T-helper 9 cell (primary cell): ENCODE data around the gene FAM163B.

Experiments
- DNase-seq: peaks from one replicate; pipeline ENCODE4 v3.0.0-alpha.2; 2020

FAM163B gene

DNA sequence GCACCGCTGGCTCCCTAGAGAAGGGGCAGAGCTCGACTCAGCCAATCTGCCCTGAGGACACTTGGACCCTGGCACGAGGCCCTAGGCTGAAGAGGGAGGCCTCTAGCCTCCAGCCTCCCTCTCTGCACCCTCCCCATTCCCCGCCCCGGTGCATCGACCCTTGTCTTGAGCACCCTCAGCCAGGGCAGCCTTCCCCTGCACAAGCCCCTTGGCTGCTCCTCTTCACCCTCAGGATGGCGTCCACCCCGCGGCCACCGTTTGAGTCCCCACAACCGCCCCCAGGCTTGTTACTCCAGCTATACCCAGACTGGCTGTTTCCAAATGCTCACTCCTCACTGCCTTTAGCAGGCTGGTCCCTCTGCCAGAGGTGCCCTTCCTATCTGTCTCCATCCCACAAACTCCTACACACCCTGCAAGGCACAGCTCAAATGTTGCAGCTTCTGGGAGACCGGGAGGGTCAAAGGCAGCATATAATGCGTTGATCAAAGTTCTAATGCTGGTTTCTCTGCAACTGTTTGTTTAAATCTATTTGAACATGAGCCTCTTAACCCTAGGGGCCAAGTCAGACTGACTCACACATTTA is 6.5 kb upstream of the FAM163B start:
- no peak for DNase-seq

GRCh38 chr9:133615186-133615585 is 6.0 kb upstream of the FAM163B start:
- no peak for DNase-seq

DNA sequence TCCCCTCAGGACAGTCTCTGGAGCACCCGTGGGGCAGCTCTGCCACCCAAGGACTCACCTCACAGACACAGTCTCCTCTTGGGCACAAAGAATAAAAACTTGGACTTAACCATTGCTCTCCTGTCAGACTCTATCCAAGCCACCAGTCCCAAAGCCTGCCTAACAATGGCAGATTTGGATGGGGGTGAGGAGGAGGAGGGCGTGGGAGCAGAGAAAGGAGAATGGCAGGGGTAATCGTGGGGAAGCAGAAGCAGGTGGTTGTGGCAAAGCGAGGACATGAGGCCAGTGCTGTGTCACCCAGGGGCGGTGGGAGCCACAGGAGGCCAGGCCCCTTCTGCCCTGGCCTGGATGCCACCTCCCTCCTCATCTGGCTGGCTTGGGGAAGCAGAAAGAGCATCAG is 5.5 kb upstream of the FAM163B start:
- no peak for DNase-seq

GRCh38 chr9:133614056-133614455 is 4.9 kb upstream of the FAM163B start:
- DNase-seq = no peak

GRCh38 chr9:133613432-133613831 is 4.2 kb upstream of the FAM163B start:
- DNase-seq = no peak

- DNase-seq = no peak
These were observed 3.6 kb upstream of the FAM163B start for GRCh38 chr9:133612816-133613215.

DNA sequence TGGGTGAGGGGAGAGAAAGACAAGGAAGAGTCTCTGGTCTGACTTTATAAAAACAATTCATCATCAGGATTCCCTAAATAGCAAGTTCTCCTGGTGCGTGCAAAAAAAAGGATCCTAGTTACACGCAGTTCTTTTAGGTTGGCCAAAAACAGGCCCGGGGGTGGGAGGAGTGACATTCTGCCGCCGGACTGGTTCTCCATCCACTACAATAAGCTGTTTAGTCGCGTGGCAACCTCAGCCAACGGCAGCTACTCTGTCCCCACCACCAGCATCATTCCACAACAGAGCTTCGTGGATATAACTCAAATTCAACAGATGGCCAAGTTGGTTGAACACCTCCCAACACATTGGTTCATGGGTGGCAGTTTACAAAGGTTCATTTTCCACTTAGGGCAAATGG is 2.9 kb upstream of the FAM163B start:
- DNase-seq = no peak

GRCh38 chr9:133610845-133611244 is 1.7 kb upstream of the FAM163B start:
- DNase-seq = no peak

DNA sequence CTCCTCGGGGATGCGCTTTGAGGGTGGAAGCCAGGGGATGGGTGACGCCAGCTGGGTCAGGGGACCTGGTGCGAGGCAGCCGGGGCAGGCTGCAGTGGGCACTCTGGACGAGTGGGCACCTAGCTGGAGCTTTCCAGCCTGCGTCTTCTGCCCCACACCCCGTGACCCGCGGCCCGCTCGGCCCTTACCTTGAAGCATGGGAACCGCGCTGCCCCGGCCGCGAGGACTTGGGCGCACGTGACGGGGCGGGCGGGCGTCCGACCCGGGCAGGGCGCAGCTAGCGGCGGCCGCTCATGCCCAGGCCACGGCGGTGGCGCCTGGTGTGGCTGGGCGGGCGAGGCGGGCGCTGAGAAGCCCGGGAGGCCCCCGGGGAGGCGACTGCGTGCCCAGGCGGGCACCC is 300 bp downstream of the FAM163B start:
- DNase-seq = no peak

- no peak for DNase-seq
These were observed 807 bp downstream of the FAM163B start for GRCh38 chr9:133608382-133608781.

GRCh38 chr9:133607976-133608375 is 1.2 kb downstream of the FAM163B start:
- DNase-seq = no peak

GRCh38 chr9:133607381-133607780 is 1.8 kb downstream of the FAM163B start:
- no peak for DNase-seq

GRCh38 chr9:133606708-133607025 is 2.5 kb downstream of the FAM163B start:
- no peak for DNase-seq

- no peak for DNase-seq
These were observed 3.1 kb downstream of the FAM163B start for GRCh38 chr9:133605856-133606707.

DNA sequence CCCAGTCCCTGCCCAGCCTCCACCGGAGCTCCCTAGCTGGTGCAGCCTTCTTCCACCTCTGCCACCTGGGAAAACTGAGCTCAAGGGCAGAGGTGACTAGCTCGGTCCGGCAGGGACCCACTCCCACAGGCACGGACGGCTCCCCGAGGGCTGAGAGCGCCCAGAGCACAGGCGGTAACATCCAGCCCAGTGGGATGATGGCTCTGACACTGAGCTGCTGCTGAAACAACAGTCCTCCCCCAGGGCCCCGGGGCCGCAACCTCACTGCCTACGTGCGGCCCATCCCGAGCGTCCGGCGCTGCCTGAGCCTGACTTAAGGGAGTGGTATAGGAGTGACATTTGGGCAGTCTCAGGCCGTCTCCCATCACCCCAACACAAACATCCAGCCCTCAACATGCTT is 3.7 kb downstream of the FAM163B start:
- DNase-seq = no peak

GRCh38 chr9:133604856-133605255 is 4.3 kb downstream of the FAM163B start:
- no peak for DNase-seq

DNA sequence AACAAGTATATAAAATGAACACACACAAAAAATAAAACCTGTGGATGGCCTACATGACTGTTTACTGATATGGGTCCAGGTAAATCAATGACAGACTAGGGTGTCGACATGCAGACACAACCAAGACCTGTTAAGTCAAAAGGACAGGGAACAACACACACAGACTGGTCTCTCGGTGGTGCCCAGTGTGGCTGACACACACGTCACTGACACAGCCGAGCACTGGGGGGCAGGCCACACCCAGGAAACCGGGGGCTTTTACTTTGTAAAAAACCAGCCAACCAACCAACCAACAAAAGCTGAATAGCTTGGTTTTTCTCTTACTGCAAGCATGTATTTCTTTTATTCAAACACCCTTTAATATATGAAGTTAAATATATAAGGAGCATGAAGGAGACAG is 5.0 kb downstream of the FAM163B start:
- DNase-seq = no peak

- no peak for DNase-seq
These were observed 5.9 kb downstream of the FAM163B start for GRCh38 chr9:133603135-133603927.

GRCh38 chr9:133602277-133602676 is 6.9 kb downstream of the FAM163B start:
- no peak for DNase-seq

DNA sequence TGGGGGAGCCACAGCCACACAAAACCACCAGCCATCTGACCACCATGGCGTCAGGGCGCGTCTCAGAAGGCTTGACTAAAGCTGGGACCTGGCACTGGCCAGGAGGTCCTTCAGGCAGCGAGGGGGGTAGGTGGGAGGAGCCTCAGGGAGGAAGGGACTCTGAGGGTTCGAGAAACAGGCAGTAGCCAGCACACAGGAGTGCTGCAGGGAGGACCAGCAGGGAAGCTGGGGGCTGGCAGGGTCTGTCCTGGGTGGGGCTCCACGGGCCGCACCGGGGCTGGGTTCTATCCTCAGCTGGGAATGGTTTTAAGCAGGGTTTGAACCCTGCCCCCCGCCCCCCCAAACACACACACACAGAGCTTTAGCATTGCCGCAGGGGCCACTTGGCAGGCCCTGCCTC is 7.4 kb downstream of the FAM163B start:
- DNase-seq = no peak

- no peak for DNase-seq
These were observed 8.4 kb downstream of the FAM163B start for GRCh38 chr9:133600739-133601138.

GRCh38 chr9:133599470-133600173 is 9.6 kb downstream of the FAM163B start:
- DNase-seq = no peak

DNA sequence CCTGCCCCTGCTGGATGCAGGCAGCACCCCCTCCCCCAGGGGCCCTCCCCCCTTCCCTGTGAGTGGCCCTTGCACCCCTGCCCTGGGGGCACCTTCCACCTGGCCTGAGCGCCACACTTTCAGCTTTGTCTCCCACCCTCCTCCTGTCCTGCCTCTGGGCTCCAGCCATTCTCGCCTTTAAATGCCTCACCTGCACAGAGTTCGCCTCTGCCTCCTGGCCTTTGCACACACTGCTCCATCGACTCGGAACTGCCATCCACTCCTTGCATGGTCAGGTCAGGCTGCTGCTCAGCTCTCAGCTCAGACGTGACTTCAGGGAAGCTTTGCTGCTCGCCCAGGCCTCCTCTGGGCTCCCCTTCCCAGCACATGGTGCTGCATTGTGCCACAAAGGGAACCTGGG is 10.2 kb downstream of the FAM163B start:
- DNase-seq = no peak
